NCI-H1105 treated with DMSO at 0.1 percent for 48 hours (cell line): ENCODE measurements around the gene SIRT2.

Experiments
- DNase-seq: peaks from one replicate; lab custom pipeline; 2025; lab: John Stamatoyannopoulos, UW

SIRT2 gene

GRCh38 chr19:38845374-38846024 lies 53.9 kb downstream of the SIRT2 start:
- DNase-seq, result no peak

GRCh38 chr19:38844093-38844686 lies 55.2 kb downstream of the SIRT2 start:
- DNase-seq, result no peak

- DNase-seq, result no peak
Observed at GRCh38 chr19:38843175-38843758, 56.2 kb downstream of the SIRT2 start.

- no peak for DNase-seq
Observed at GRCh38 chr19:38842439-38843174, 56.8 kb downstream of the SIRT2 start.

GRCh38 chr19:38841787-38842438 lies 57.5 kb downstream of the SIRT2 start:
- DNase-seq, result no peak

- DNase-seq, result no peak
Observed at GRCh38 chr19:38841180-38841766, 58.1 kb downstream of the SIRT2 start.

- DNase-seq, result no peak
Observed at GRCh38 chr19:38840583-38840968, 58.8 kb downstream of the SIRT2 start.

- DNase-seq, result no peak
Observed at GRCh38 chr19:38839816-38840582, 59.4 kb downstream of the SIRT2 start.

GRCh38 chr19:38838986-38839761 lies 60.2 kb downstream of the SIRT2 start:
- no peak for DNase-seq

- DNase-seq, result no peak
Observed at GRCh38 chr19:38838208-38838985, 61.0 kb downstream of the SIRT2 start.

GRCh38 chr19:38837656-38838121 lies 61.7 kb downstream of the SIRT2 start:
- DNase-seq, result no peak

GRCh38 chr19:38836983-38837626 lies 62.3 kb downstream of the SIRT2 start:
- no peak for DNase-seq

- no peak for DNase-seq
Observed at GRCh38 chr19:38836159-38836982, 63.0 kb downstream of the SIRT2 start.

- no peak for DNase-seq
Observed at GRCh38 chr19:38834590-38834989, 64.8 kb downstream of the SIRT2 start.

- DNase-seq, result no peak
Observed at GRCh38 chr19:38834104-38834490, 65.3 kb downstream of the SIRT2 start.

GRCh38 chr19:38833092-38833425 lies 66.4 kb downstream of the SIRT2 start:
- DNase-seq, result no peak

GRCh38 chr19:38831142-38831605 lies 68.2 kb downstream of the SIRT2 start:
- DNase-seq, result no peak

GRCh38 chr19:38830039-38830733 lies 69.2 kb downstream of the SIRT2 start:
- no peak for DNase-seq
